ENCODE measurements around the gene FUOM. TPM values are rescaled to one million over a fixed set of nuclear protein-coding genes. Genes with fewer than 3 reads are reported as not detected.
A peak's percentile ranks its signal among the peaks of the same experiment; 100 is the strongest.
"Not testable (repeated sequence)": the region's sequence is repeated elsewhere in the genome, so short reads cannot be mapped to it uniquely, and the experiment has no call there.

FUOM gene
- total and polyA plus RNA-seq, 12 donors = 4.8 to 47.9 (median 15.8) TPM

- H3K27ac ChIP-seq = no peak overlapping the region
- no peaks in the 10 kb centered on the region for H3K9me3 ChIP-seq (replicated peaks in 1 of 3)
- no peak overlapping the region for H3K4me3 ChIP-seq
- DNase-seq = peak in 1 of 7 donors; percentile 36
- intact Hi-C loops (cut with DNase I) = no loop called here
- no peaks in the 10 kb centered on the region for H3K27me3 ChIP-seq
- WGBS, 4 donors = 93 to 96% (median 95%) methylated on average over 12 of the region's 12 CpGs
- TF ChIP-seq CTCF (IDR thresholded peaks at IDR 0.05) = no peak
- no peak for TF ChIP-seq POLR2A (IDR thresholded peaks at IDR 0.05)
- peaks cover 0 to 2% of the 10 kb centered on the region in 2 donors for H3K36me3 ChIP-seq (replicated peaks in 1 of 2)
- H3K4me1 ChIP-seq (replicated peaks in 1 of 2) = peaks cover 6 to 14% of the 10 kb centered on the region in 2 donors
Measured at GRCh38 chr10:133391249-133391635, 33.4 kb upstream of the FUOM start.

GRCh38 chr10:133390597-133391248 lies 32.9 kb upstream of the FUOM start:
- Histone ChIP-seq H3K9me3 (replicated peaks in 1 of 3) (no peaks in the 10 kb centered on the region), H3K36me3 (replicated peaks in 1 of 2) (no peaks in the 10 kb centered on the region), H3K27me3 (no peaks in the 10 kb centered on the region), H3K27ac (no peak overlapping the region), H3K4me1 (replicated peaks in 1 of 2) (peaks cover 6 to 14% of the 10 kb centered on the region in 2 donors), H3K4me3 (no peak overlapping the region)
- WGBS, 4 donors = 90 to 94% (median 90%) methylated on average over 19 of the region's 19 CpGs
- intact Hi-C loops (cut with DNase I) = no loop called here
- TF ChIP-seq CTCF (IDR thresholded peaks at IDR 0.05) (no peak), POLR2A (IDR thresholded peaks at IDR 0.05) (no peak)
- peak in 1 of 7 donors; percentile 46 for DNase-seq

- H3K36me3 ChIP-seq (replicated peaks in 1 of 2) = peaks cover 0 to under 1% of the 10 kb centered on the region in 2 donors
- H3K9me3 ChIP-seq (replicated peaks in 1 of 3) = no peaks in the 10 kb centered on the region
- no peak overlapping the region for H3K4me3 ChIP-seq
- peaks cover 0 to 6% of the 10 kb centered on the region in 2 donors for H3K4me1 ChIP-seq (replicated peaks in 1 of 2)
- DNase-seq = peak in 3 of 7 donors; percentile 13 to 53 (median 15)
- WGBS, 4 donors = 77 to 88% (median 79%) methylated on average over 27 to 39 of the region's 39 CpGs
- no peaks in the 10 kb centered on the region for H3K27me3 ChIP-seq
- intact Hi-C loops (cut with DNase I) = no loop called here
- TF ChIP-seq POLR2A (IDR thresholded peaks at IDR 0.05) = no peak
- TF ChIP-seq CTCF (IDR thresholded peaks at IDR 0.05) = no peak
- H3K27ac ChIP-seq = peak overlapping the region in 2 of 5 donors; percentile 40 to 44
Measured at GRCh38 chr10:133388973-133389818, 31.4 kb upstream of the FUOM start.

- peaks cover 0 to 2% of the 10 kb centered on the region in 2 donors for H3K4me1 ChIP-seq (replicated peaks in 1 of 2)
- peak in 1 of 7 donors; percentile 35 for DNase-seq
- no peaks in the 10 kb centered on the region for H3K27me3 ChIP-seq
- intact Hi-C loops (cut with DNase I) = no loop called here
- no peak overlapping the region for H3K27ac ChIP-seq
- WGBS, 4 donors = 85 to 91% (median 87%) methylated on average over 16 to 17 of the region's 17 CpGs
- no peak overlapping the region for H3K4me3 ChIP-seq
- no peak for TF ChIP-seq POLR2A (IDR thresholded peaks at IDR 0.05)
- TF ChIP-seq CTCF (IDR thresholded peaks at IDR 0.05) = no peak
- no peaks in the 10 kb centered on the region for H3K9me3 ChIP-seq (replicated peaks in 1 of 3)
- peaks cover 0 to 4% of the 10 kb centered on the region in 2 donors for H3K36me3 ChIP-seq (replicated peaks in 1 of 2)
Measured at GRCh38 chr10:133388236-133388972, 30.6 kb upstream of the FUOM start.

- intact Hi-C loops (cut with DNase I); H3K36me3 ChIP-seq (replicated peaks in 1 of 2); H3K27me3 ChIP-seq; H3K27ac ChIP-seq; H3K4me1 ChIP-seq (replicated peaks in 1 of 2); H3K9me3 ChIP-seq (replicated peaks in 1 of 3); H3K4me3 ChIP-seq: not testable (repeated sequence)
- DNase-seq = peak in 1 of 7 donors; percentile 2
- WGBS, 4 donors = 97 to 100% (median 99%) methylated on average over 4 of the region's 4 CpGs
Measured at GRCh38 chr10:133386951-133387350, 29.1 kb upstream of the FUOM start.
